GM23338 (cell line): ENCODE data around the gene TRIM44. TPM values are rescaled to one million over a fixed set of nuclear protein-coding genes. Genes with fewer than 3 reads are reported as not detected.

ENCODE experiments used
- ATAC-seq: fragments of 200-7000 bp; cut with Tn5 transposase; 3 replicates; pipeline ENCODE4 v1.9.1; 2020
- DNase-seq: peaks from one replicate; pipeline ENCODE4 v3.0.0-alpha.2; 2015; ENCODE audit warnings: low spot score
- H2AFZ ChIP-seq: fragments of 200-600 bp; sonication (generic); 2 replicates; pipeline ENCODE4 v1.8.0; 2016; ENCODE audit warnings: antibody characterized with exemption, mild to moderate bottlenecking, moderate library complexity
- H3F3A ChIP-seq: fragments of 200-600 bp; sonication (generic); replicated peaks from 2 replicates; pipeline ENCODE4 v1.8.0; 2017; ENCODE audit warnings: antibody characterized with exemption, mixed run types, low read depth
- H3K27ac ChIP-seq: fragments of 200-600 bp; sonication (generic); 2 replicates; pipeline ENCODE4 v1.6.1; 2016; ENCODE audit warnings: low read depth
- H3K27me3 ChIP-seq: fragments of 200-600 bp; sonication (generic); 2 replicates; pipeline ENCODE4 v1.8.0; 2016; ENCODE audit warnings: mild to moderate bottlenecking, mixed run types, moderate library complexity; ENCODE audit not compliant: insufficient read depth
- H3K36me3 ChIP-seq: fragments of 200-600 bp; sonication (generic); 2 replicates; pipeline ENCODE4 v1.8.0; 2016; ENCODE audit warnings: mild to moderate bottlenecking; ENCODE audit not compliant: insufficient read depth
- H3K4me1 ChIP-seq: fragments of 200-600 bp; sonication (generic); 2 replicates; pipeline ENCODE4 v1.8.0; 2016; ENCODE audit warnings: mild to moderate bottlenecking, moderate library complexity; ENCODE audit not compliant: insufficient read depth
- H3K4me2 ChIP-seq: fragments of 200-600 bp; sonication (generic); 2 replicates; pipeline ENCODE4 v1.7.1; 2017; ENCODE audit warnings: mixed run types
- H3K4me3 ChIP-seq: fragments of 200-600 bp; sonication (generic); 2 replicates; pipeline ENCODE4 v1.6.1; 2016; ENCODE audit warnings: mixed run types
- H3K79me2 ChIP-seq: fragments of 200-600 bp; sonication (generic); replicated peaks from 2 replicates; pipeline ENCODE4 v1.8.0; 2017; ENCODE audit warnings: mild to moderate bottlenecking; ENCODE audit not compliant: insufficient read depth
- H3K9me2 ChIP-seq: fragments of 200-600 bp; sonication (generic); 2 replicates; pipeline ENCODE4 v1.8.0; 2017; ENCODE audit not compliant: insufficient read depth
- H4K20me1 ChIP-seq: fragments of 200-600 bp; sonication (generic); replicated peaks from 2 replicates; pipeline ENCODE4 v1.8.0; 2017; ENCODE audit warnings: mild to moderate bottlenecking; ENCODE audit not compliant: insufficient read depth
- H3K27ac Mint-ChIP-seq: 2 replicates; pipeline ENCODE4 v1.8.0; 2020; ENCODE audit warnings: inconsistent platforms, mild to moderate bottlenecking, moderate library complexity, mixed read lengths
- H3K27me3 Mint-ChIP-seq: 3 replicates; pipeline ENCODE4 v1.8.0; 2022; ENCODE audit warnings: low read depth, mild to moderate bottlenecking, moderate library complexity, mixed read lengths, inconsistent platforms; ENCODE audit not compliant: insufficient read depth, poor library complexity
- H3K36me3 Mint-ChIP-seq: 3 replicates; pipeline ENCODE4 v1.8.0; 2021; ENCODE audit warnings: low read depth, mild to moderate bottlenecking, inconsistent platforms, moderate library complexity, mixed read lengths
- H3K4me1 Mint-ChIP-seq: 3 replicates; pipeline ENCODE4 v1.8.0; 2020; ENCODE audit warnings: mild to moderate bottlenecking, inconsistent platforms, mixed read lengths
- H3K4me3 Mint-ChIP-seq: 3 replicates; pipeline ENCODE4 v1.8.0; 2021; ENCODE audit warnings: moderate library complexity, mild to moderate bottlenecking, inconsistent platforms, mixed read lengths
- H3K9me3 Mint-ChIP-seq: 3 replicates; pipeline ENCODE4 v1.8.0; 2020; ENCODE audit warnings: moderate library complexity, mild to moderate bottlenecking, inconsistent platforms, mixed read lengths
- CREB1 ChIP-seq: fragments of 250-450 bp; sonication (Bioruptor Pico); IDR thresholded peaks from 2 replicates; pipeline ENCODE4 v1.5.0; 2020; ENCODE audit warnings: low read depth, mild to moderate bottlenecking, moderate library complexity
- EZH2 ChIP-seq: fragments of 200-600 bp; sonication (generic); IDR thresholded peaks from one replicate; pipeline ENCODE4 v1.8.0; 2017; ENCODE audit warnings: antibody characterized with exemption, mild to moderate bottlenecking, low read depth; ENCODE audit not compliant: unreplicated experiment
- EZH2phosphoT487 ChIP-seq: fragments of 200-600 bp; sonication (generic); IDR thresholded peaks from one replicate; pipeline ENCODE4 v1.8.1; 2018; ENCODE audit warnings: antibody characterized with exemption; ENCODE audit not compliant: unreplicated experiment
- JUNB ChIP-seq: IDR thresholded peaks from one replicate; pipeline ENCODE4 v1.6.1; 2016; ENCODE audit warnings: antibody characterized with exemption; ENCODE audit not compliant: unreplicated experiment
- NANOG ChIP-seq: IDR thresholded peaks from 2 replicates; pipeline ENCODE4 v1.6.1; 2016; ENCODE audit warnings: antibody characterized with exemption, borderline replicate concordance
- POLR2AphosphoS5 ChIP-seq: IDR thresholded peaks from 2 replicates; pipeline ENCODE4 v1.6.1; 2016; ENCODE audit warnings: antibody characterized with exemption, low read depth
- STAT1 ChIP-seq: IDR thresholded peaks from one replicate; pipeline ENCODE4 v1.6.1; 2016; ENCODE audit warnings: antibody characterized with exemption; ENCODE audit not compliant: unreplicated experiment
- ZNF114 ChIP-seq: fragments of 250-450 bp; sonication (Bioruptor Pico); IDR thresholded peaks from 2 replicates; pipeline ENCODE4 v1.5.0; 2020; ENCODE audit warnings: mild to moderate bottlenecking, moderate library complexity
- ZNF331 ChIP-seq: fragments of 250-450 bp; sonication (Bioruptor Pico); IDR thresholded peaks from 2 replicates; pipeline ENCODE4 v1.5.0; 2020; ENCODE audit warnings: low read depth, mild to moderate bottlenecking, moderate library complexity
- polyA plus RNA-seq: library from polyadenylated mRNA; unstranded; fragments of >200 nt; fragmentation: Nextera tagmentation; extraction: Ambion mirVana; gene quantifications from 2 replicates; pipeline ENCODE4 v1.2.1, GENCODE V29; 2016
- total RNA-seq: library from RNA; depleted of rRNA; stranded (reverse); fragments of >200 nt; shearing (Covaris generic); gene quantifications from 2 replicates; pipeline ENCODE4 v1.2.3, GENCODE V29; 2014
- TF ChIP-seq, protein P1 (sequence below): fragments of 250-450 bp; sonication (Bioruptor Pico); IDR thresholded peaks from 2 replicates; pipeline ENCODE4 v1.5.0; 2020; ENCODE audit warnings: mild to moderate bottlenecking, moderate library complexity
- TF ChIP-seq, protein P2 (sequence below), 2 experiments: fragments of 200-600 bp in 1 of 2; sonication (generic) in 1 of 2; conservative IDR thresholded peaks; 2 replicates each; pipeline versions ENCODE4 v1.5.1 to v1.6.1; 2016 to 2017; ENCODE audit warnings: antibody characterized with exemption in 2 of 2, low read depth in 2 of 2, mild to moderate bottlenecking in 2 of 2, moderate library complexity in 1 of 2
- TF ChIP-seq, protein P3 (sequence below): IDR thresholded peaks from one replicate; pipeline ENCODE4 v1.6.1; 2018; ENCODE audit warnings: antibody characterized with exemption; ENCODE audit not compliant: unreplicated experiment
- TF ChIP-seq, protein P4 (sequence below): IDR thresholded peaks from 2 replicates; pipeline ENCODE4 v1.6.1; 2016; ENCODE audit warnings: antibody characterized with exemption

The TRIM44 gene
- total and polyA plus RNA-seq, 2 experiments from 2014 or later, result 10.3 to 10.4 TPM

DNA sequence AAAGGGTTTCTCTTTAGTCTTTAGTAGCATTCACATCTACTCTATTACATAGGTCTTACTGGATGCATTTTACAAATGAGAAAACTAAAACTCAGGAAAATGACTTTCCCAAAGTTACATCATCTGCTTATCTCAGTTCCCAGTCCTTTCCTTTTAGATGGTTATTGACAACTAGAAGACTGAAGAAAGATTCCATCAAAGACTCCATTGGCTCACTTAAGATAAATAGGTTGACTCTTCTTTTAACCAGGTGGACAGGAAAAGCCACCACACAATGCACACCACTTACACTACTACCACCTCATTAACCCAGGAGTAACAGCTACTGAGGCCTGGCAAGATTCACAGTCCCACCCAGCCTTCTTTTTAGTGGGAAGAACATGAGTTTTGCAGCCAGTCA, 123.6 kb downstream of the TRIM44 start:
- peaks cover 9% of the 10 kb centered on the region; the same call in 2 of the 3 replicates for H3K4me1 Mint-ChIP-seq
- no peak for DNase-seq
- TF ChIP-seq NANOG (no peak), POLR2AphosphoS5 (no peak), JUNB (no peak), ZNF114 (CRISPR knock-in tag) (no peak), STAT1 (no peak), EZH2 (no peak), EZH2phosphoT487 (no peak), CREB1 (CRISPR knock-in tag) (no peak), ZNF331 (CRISPR knock-in tag) (no peak)
- TF ChIP-seq, protein P1, sequence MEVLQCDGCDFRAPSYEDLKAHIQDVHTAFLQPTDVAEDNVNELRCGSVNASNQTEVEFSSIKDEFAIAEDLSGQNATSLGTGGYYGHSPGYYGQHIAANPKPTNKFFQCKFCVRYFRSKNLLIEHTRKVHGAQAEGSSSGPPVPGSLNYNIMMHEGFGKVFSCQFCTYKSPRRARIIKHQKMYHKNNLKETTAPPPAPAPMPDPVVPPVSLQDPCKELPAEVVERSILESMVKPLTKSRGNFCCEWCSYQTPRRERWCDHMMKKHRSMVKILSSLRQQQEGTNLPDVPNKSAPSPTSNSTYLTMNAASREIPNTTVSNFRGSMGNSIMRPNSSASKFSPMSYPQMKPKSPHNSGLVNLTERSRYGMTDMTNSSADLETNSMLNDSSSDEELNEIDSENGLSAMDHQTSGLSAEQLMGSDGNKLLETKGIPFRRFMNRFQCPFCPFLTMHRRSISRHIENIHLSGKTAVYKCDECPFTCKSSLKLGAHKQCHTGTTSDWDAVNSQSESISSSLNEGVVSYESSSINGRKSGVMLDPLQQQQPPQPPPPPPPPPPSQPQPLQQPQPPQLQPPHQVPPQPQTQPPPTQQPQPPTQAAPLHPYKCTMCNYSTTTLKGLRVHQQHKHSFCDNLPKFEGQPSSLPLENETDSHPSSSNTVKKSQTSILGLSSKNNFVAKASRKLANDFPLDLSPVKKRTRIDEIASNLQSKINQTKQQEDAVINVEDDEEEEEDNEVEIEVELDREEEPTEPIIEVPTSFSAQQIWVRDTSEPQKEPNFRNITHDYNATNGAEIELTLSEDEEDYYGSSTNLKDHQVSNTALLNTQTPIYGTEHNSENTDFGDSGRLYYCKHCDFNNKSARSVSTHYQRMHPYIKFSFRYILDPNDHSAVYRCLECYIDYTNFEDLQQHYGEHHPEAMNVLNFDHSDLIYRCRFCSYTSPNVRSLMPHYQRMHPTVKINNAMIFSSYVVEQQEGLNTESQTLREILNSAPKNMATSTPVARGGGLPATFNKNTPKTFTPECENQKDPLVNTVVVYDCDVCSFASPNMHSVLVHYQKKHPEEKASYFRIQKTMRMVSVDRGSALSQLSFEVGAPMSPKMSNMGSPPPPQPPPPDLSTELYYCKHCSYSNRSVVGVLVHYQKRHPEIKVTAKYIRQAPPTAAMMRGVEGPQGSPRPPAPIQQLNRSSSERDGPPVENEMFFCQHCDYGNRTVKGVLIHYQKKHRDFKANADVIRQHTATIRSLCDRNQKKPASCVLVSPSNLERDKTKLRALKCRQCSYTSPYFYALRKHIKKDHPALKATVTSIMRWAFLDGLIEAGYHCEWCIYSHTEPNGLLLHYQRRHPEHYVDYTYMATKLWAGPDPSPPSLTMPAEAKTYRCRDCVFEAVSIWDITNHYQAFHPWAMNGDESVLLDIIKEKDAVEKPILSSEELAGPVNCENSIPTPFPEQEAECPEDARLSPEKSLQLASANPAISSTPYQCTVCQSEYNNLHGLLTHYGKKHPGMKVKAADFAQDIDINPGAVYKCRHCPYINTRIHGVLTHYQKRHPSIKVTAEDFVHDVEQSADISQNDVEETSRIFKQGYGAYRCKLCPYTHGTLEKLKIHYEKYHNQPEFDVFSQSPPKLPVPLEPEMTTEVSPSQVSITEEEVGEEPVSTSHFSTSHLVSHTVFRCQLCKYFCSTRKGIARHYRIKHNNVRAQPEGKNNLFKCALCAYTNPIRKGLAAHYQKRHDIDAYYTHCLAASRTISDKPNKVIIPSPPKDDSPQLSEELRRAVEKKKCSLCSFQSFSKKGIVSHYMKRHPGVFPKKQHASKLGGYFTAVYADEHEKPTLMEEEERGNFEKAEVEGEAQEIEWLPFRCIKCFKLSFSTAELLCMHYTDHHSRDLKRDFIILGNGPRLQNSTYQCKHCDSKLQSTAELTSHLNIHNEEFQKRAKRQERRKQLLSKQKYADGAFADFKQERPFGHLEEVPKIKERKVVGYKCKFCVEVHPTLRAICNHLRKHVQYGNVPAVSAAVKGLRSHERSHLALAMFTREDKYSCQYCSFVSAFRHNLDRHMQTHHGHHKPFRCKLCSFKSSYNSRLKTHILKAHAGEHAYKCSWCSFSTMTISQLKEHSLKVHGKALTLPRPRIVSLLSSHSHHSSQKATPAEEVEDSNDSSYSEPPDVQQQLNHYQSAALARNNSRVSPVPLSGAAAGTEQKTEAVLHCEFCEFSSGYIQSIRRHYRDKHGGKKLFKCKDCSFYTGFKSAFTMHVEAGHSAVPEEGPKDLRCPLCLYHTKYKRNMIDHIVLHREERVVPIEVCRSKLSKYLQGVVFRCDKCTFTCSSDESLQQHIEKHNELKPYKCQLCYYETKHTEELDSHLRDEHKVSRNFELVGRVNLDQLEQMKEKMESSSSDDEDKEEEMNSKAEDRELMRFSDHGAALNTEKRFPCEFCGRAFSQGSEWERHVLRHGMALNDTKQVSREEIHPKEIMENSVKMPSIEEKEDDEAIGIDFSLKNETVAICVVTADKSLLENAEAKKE (CRISPR knock-in tag), result no peak
- TF ChIP-seq, protein P2, sequence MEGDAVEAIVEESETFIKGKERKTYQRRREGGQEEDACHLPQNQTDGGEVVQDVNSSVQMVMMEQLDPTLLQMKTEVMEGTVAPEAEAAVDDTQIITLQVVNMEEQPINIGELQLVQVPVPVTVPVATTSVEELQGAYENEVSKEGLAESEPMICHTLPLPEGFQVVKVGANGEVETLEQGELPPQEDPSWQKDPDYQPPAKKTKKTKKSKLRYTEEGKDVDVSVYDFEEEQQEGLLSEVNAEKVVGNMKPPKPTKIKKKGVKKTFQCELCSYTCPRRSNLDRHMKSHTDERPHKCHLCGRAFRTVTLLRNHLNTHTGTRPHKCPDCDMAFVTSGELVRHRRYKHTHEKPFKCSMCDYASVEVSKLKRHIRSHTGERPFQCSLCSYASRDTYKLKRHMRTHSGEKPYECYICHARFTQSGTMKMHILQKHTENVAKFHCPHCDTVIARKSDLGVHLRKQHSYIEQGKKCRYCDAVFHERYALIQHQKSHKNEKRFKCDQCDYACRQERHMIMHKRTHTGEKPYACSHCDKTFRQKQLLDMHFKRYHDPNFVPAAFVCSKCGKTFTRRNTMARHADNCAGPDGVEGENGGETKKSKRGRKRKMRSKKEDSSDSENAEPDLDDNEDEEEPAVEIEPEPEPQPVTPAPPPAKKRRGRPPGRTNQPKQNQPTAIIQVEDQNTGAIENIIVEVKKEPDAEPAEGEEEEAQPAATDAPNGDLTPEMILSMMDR (conservative IDR thresholded peaks at IDR 0.05; ENCODE audit: low read depth in 2 of 2), result no peak
- TF ChIP-seq, protein P3, sequence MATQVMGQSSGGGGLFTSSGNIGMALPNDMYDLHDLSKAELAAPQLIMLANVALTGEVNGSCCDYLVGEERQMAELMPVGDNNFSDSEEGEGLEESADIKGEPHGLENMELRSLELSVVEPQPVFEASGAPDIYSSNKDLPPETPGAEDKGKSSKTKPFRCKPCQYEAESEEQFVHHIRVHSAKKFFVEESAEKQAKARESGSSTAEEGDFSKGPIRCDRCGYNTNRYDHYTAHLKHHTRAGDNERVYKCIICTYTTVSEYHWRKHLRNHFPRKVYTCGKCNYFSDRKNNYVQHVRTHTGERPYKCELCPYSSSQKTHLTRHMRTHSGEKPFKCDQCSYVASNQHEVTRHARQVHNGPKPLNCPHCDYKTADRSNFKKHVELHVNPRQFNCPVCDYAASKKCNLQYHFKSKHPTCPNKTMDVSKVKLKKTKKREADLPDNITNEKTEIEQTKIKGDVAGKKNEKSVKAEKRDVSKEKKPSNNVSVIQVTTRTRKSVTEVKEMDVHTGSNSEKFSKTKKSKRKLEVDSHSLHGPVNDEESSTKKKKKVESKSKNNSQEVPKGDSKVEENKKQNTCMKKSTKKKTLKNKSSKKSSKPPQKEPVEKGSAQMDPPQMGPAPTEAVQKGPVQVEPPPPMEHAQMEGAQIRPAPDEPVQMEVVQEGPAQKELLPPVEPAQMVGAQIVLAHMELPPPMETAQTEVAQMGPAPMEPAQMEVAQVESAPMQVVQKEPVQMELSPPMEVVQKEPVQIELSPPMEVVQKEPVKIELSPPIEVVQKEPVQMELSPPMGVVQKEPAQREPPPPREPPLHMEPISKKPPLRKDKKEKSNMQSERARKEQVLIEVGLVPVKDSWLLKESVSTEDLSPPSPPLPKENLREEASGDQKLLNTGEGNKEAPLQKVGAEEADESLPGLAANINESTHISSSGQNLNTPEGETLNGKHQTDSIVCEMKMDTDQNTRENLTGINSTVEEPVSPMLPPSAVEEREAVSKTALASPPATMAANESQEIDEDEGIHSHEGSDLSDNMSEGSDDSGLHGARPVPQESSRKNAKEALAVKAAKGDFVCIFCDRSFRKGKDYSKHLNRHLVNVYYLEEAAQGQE, result no peak
- TF ChIP-seq, protein P4, sequence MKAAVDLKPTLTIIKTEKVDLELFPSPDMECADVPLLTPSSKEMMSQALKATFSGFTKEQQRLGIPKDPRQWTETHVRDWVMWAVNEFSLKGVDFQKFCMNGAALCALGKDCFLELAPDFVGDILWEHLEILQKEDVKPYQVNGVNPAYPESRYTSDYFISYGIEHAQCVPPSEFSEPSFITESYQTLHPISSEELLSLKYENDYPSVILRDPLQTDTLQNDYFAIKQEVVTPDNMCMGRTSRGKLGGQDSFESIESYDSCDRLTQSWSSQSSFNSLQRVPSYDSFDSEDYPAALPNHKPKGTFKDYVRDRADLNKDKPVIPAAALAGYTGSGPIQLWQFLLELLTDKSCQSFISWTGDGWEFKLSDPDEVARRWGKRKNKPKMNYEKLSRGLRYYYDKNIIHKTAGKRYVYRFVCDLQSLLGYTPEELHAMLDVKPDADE, result no peak
- no peaks in the 10 kb centered on the region for H3K79me2 ChIP-seq
- no peak overlapping the region for H3K27ac Mint-ChIP-seq
- no peaks in the 10 kb centered on the region for H3K36me3 ChIP-seq
- no peak overlapping the region for H3K4me3 Mint-ChIP-seq
- no peaks in the 10 kb centered on the region for H3K4me1 ChIP-seq
- no peaks in the 10 kb centered on the region for H3K9me3 Mint-ChIP-seq
- H3K4me3 ChIP-seq, result no peak overlapping the region
- H2AFZ ChIP-seq, result no peak overlapping the region
- H3K4me2 ChIP-seq, result no peak overlapping the region
- no peaks in the 10 kb centered on the region for H3K27me3 ChIP-seq
- no peaks in the 10 kb centered on the region for H3K9me2 ChIP-seq
- H4K20me1 ChIP-seq, result no peaks in the 10 kb centered on the region; the same call in 1 of the 2 replicates
- no peak overlapping the region for H3K27ac ChIP-seq
- peaks cover 2% of the 10 kb centered on the region for H3K27me3 Mint-ChIP-seq
- no peaks in the 10 kb centered on the region for H3F3A ChIP-seq
- ATAC-seq, result no peak
- no peaks in the 10 kb centered on the region for H3K36me3 Mint-ChIP-seq
